ENCODE measurements around the gene PLA2G2D. TPM values are rescaled to one million over a fixed set of nuclear protein-coding genes. Genes with fewer than 3 reads are reported as not detected.

PLA2G2D gene
- total and polyA plus RNA-seq, 2 of the 8 experiments (the other 6 are each of a cell fraction or from before 2014, with no cell fraction given): not detected

DNA sequence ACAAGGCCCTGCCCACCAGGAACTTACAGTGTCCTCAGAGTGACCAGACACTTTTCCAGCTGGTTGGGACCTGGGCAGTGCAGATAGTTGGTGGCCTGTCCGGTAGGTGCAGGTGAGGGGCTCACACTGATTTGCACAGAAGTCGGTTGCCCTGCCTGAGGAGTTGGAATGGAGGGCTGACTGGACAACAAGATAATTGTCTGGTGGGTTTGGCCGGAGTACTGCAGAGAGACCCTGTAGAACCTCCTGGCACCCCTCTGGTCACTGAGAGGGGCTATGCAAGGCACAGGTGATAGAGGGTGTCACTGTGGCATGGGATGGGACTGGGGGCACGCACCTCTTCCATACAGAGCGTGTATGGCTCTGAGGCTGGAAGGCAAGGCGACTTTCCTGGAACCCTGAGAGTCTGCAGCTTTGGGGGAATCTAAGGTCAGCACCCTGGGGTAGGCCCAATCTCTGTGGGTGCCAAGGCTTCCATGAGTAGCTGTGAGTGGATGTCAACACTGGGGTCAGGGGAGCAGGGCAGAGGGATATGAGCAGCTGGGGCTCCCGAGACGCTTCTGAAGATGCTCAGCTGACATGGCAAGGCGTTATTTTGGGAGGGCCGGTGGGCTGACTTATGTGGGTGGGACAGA is 7.6 kb upstream of the PLA2G2D start (continued):
- TF ChIP-seq CHD7 (IDR thresholded peaks at IDR 0.05; ENCODE audit: insufficient replicate concordance, low read length): no peak
- TF ChIP-seq BRCA1 (IDR thresholded peaks at IDR 0.05; ENCODE audit: low read depth, low read length): no peak
- TF ChIP-seq CBX8 (IDR thresholded peaks at IDR 0.05; ENCODE audit: borderline replicate concordance, low read depth, low read length): no peak
- no peak for TF ChIP-seq MAFK (IDR thresholded peaks at IDR 0.05; ENCODE audit: low read depth, low read length)
- TF ChIP-seq KDM1A (IDR thresholded peaks at IDR 0.05; ENCODE audit: borderline replicate concordance, low read length): no peak
- no peak for TF ChIP-seq CEBPB (IDR thresholded peaks at IDR 0.05; ENCODE audit: low read depth, low read length)
- TF ChIP-seq SP4 (IDR thresholded peaks at IDR 0.05; ENCODE audit: low read length): no peak
- no peak for TF ChIP-seq JUND (IDR thresholded peaks at IDR 0.05; ENCODE audit: low read length)
- TF ChIP-seq NRF1 (IDR thresholded peaks at IDR 0.05; ENCODE audit: low read depth, low read length): no peak
- no peak for TF ChIP-seq CHD1 (IDR thresholded peaks at IDR 0.05; ENCODE audit: low read depth, low read length)
